PC-3 (cell line): Measurements from ENCODE around the gene MGAM2. TPM values are rescaled to one million over a fixed set of nuclear protein-coding genes. Genes with fewer than 3 reads are reported as not detected.

Source experiments
- ATAC-seq: fragments of 200-7000 bp; cut with Tn5 transposase; 2 replicates; pipeline ENCODE4 v1.9.1; 2020; ENCODE audit warnings: mild to moderate bottlenecking, moderate library complexity
- BruUV-seq: library from RNA; stranded (reverse); fragments of 400-500 nt; replicated peaks from 2 replicates; lab custom pipeline; 2021; lab: Mats Ljungman, UMichigan
- CTCF ChIA-PET: fragments of 300-600 bp; sonication (Branson Sonifier 250); formaldehyde crosslinking; loops from one replicate; lab custom pipeline; 2022; ENCODE audit warnings: antibody characterized with exemption; lab: Charles Lee
- POLR2A ChIA-PET: fragments of 300-600 bp; sonication (Branson Sonifier 250); formaldehyde crosslinking; loops from one replicate; lab custom pipeline; 2022; ENCODE audit warnings: antibody characterized with exemption; ENCODE audit not compliant: unreplicated experiment; lab: Charles Lee
- DNase-seq: peaks from one replicate; pipeline ENCODE4 v3.0.0-alpha.2; 2015
- H2AFZ ChIP-seq: fragments of 300-600 bp; sonication (generic); 2 replicates; pipeline ENCODE4 v1.6.0; 2016; ENCODE audit warnings: antibody characterized with exemption, low read length
- H3F3A ChIP-seq: fragments of 300-600 bp; sonication (generic); one replicate; pipeline ENCODE4 v1.6.0; 2017; ENCODE audit warnings: antibody characterized with exemption, low read length, control low read depth, mild to moderate bottlenecking; ENCODE audit not compliant: unreplicated experiment
- H3K27ac ChIP-seq: fragments of 300-600 bp; sonication (generic); 2 replicates; pipeline ENCODE4 v1.5.1; 2016; ENCODE audit warnings: mild to moderate bottlenecking, low read length
- H3K27me3 ChIP-seq: fragments of 300-600 bp; sonication (generic); 2 replicates; pipeline ENCODE4 v1.6.1; 2016; ENCODE audit warnings: low read length, mixed read lengths
- H3K36me3 ChIP-seq: fragments of 300-600 bp; sonication (generic); 2 replicates; pipeline ENCODE4 v1.6.1; 2016; ENCODE audit warnings: low read depth, mixed run types, low read length, mixed read lengths
- H3K4me1 ChIP-seq: fragments of 300-600 bp; sonication (generic); 2 replicates; pipeline ENCODE4 v1.5.1; 2016; ENCODE audit warnings: low read length; ENCODE audit not compliant: insufficient read depth
- H3K4me2 ChIP-seq: fragments of 300-600 bp; sonication (generic); 2 replicates; pipeline ENCODE4 v1.6.0; 2016; ENCODE audit warnings: low read length
- H3K4me3 ChIP-seq: fragments of 300-600 bp; sonication (generic); 2 replicates; pipeline ENCODE4 v1.5.1; 2016; ENCODE audit warnings: mild to moderate bottlenecking, low read length, mixed read lengths
- H3K79me2 ChIP-seq: fragments of 300-600 bp; sonication (generic); 2 replicates; pipeline ENCODE4 v1.6.1; 2017; ENCODE audit warnings: low read length, mixed read lengths
- H3K9ac ChIP-seq: fragments of 300-600 bp; sonication (generic); 2 replicates; pipeline ENCODE4 v1.6.0; 2016; ENCODE audit warnings: mild to moderate bottlenecking, low read length
- H3K9me2 ChIP-seq: fragments of 300-600 bp; sonication (generic); replicated peaks from 2 replicates; pipeline ENCODE4 v1.6.1; 2016; ENCODE audit warnings: mixed run types, low read length, mixed read lengths
- H3K9me3 ChIP-seq: fragments of 300-600 bp; sonication (generic); 2 replicates; pipeline ENCODE4 v1.6.1; 2016; ENCODE audit warnings: low read length, mixed read lengths
- H4K20me1 ChIP-seq: fragments of 300-600 bp; sonication (generic); 2 replicates; pipeline ENCODE4 v1.6.1; 2016; ENCODE audit warnings: low read length, mixed read lengths
- CTCF ChIP-seq: fragments of 300-600 bp; sonication (generic); conservative IDR thresholded peaks from 2 replicates; pipeline ENCODE4 v1.5.1; 2017; ENCODE audit warnings: antibody characterized with exemption, low read depth, mild to moderate bottlenecking, low read length
- EZH2 ChIP-seq: fragments of 300-600 bp; sonication (generic); IDR thresholded peaks from one replicate; pipeline ENCODE4 v1.6.1; 2017; ENCODE audit warnings: antibody characterized with exemption, mild to moderate bottlenecking, low read length; ENCODE audit not compliant: unreplicated experiment
- EZH2phosphoT487 ChIP-seq: fragments of 300-600 bp; sonication (generic); IDR thresholded peaks from 2 replicates; pipeline ENCODE4 v1.6.1; 2018; ENCODE audit warnings: mild to moderate bottlenecking, antibody characterized with exemption, low read length, borderline replicate concordance
- intact Hi-C: fragments of 100-400 bp; cut with micrococcal nuclease; formaldehyde crosslinking; loops from 2 replicates; pipeline ENCODE4 v1.9.0; 2023
- total RNA-seq: library from RNA; depleted of rRNA; stranded (reverse); fragments of >200 nt; gene quantifications from 2 replicates; pipeline ENCODE4 v1.2.3, GENCODE V29; 2014

Gene MGAM2
- total RNA-seq, 1 experiment from 2014 or later = not detected

GRCh38 chr7:142248166-142249160 is 136.9 kb downstream of the MGAM2 start:
- H4K20me1 ChIP-seq = no peaks in the 10 kb centered on the region
- H3K4me3 ChIP-seq = no peak overlapping the region
- ChIA-PET CTCF (interaction anchor here (0.6 kb wide), 1 partner anchor 15 kb away, joined by 3 read pairs; no protein-coding TSS in a partner anchor), POLR2A (no interaction called here)
- intact Hi-C loops = no loop called here
- H3K27me3 ChIP-seq = peaks cover 72% of the 10 kb centered on the region
- no peaks in the 10 kb centered on the region for H3F3A ChIP-seq
- H2AFZ ChIP-seq = no peak overlapping the region
- H3K36me3 ChIP-seq = no peaks in the 10 kb centered on the region
- no TSS peak for BruUV-seq
- H3K27ac ChIP-seq = no peak overlapping the region
- no peak for TF ChIP-seq CTCF
- TF ChIP-seq EZH2 = no peak
- TF ChIP-seq EZH2phosphoT487 = no peak
- H3K79me2 ChIP-seq = no peaks in the 10 kb centered on the region
- H3K9ac ChIP-seq = no peak overlapping the region
- no peak overlapping the region for H3K4me2 ChIP-seq
- H3K9me2 ChIP-seq = no peaks in the 10 kb centered on the region
- ATAC-seq (no peak), DNase-seq (no peak)
- H3K9me3 ChIP-seq = no peaks in the 10 kb centered on the region
- no peaks in the 10 kb centered on the region for H3K4me1 ChIP-seq

DNA sequence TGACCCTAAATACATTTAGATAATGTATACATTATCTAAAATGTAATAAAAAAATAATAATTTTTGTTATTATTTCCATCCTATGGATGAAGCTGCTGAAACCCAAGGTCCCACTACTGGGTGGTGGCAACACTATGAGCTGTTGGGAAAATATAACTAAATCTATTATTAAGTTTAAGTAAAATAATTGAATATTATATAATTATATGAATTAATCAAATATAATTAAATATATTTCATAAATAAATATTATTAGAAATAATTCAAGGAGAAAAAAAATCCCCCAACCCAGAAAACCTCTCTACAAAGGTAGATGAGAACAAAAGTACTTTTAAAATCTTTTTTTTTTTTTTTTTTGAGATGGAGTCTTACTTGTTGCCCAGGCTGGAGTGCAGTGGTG is 138.4 kb downstream of the MGAM2 start:
- Histone ChIP-seq H3K27ac (no peak overlapping the region), H3K9ac (no peak overlapping the region), H2AFZ (no peak overlapping the region), H3K4me1 (no peaks in the 10 kb centered on the region), H3K9me2 (no peaks in the 10 kb centered on the region), H4K20me1 (no peaks in the 10 kb centered on the region), H3K79me2 (no peaks in the 10 kb centered on the region), H3K36me3 (no peaks in the 10 kb centered on the region), H3K4me2 (no peak overlapping the region), H3K9me3 (no peaks in the 10 kb centered on the region), H3F3A (no peaks in the 10 kb centered on the region), H3K4me3 (no peak overlapping the region), H3K27me3 (peaks cover 70% of the 10 kb centered on the region)
- TF ChIP-seq EZH2phosphoT487 (no peak), CTCF (no peak), EZH2 (no peak)
- DNase-seq (no peak), ATAC-seq (no peak)
- intact Hi-C loops = no loop called here
- no TSS peak for BruUV-seq
- CTCF ChIA-PET = no interaction called here
- POLR2A ChIA-PET = no interaction called here

GRCh38 chr7:142250705-142251104 is 139.2 kb downstream of the MGAM2 start:
- ChIA-PET CTCF (no interaction called here), POLR2A (no interaction called here)
- Histone ChIP-seq H3K9me3 (no peaks in the 10 kb centered on the region), H4K20me1 (no peaks in the 10 kb centered on the region), H3K36me3 (no peaks in the 10 kb centered on the region), H3K9me2 (no peaks in the 10 kb centered on the region), H3K27me3 (peaks cover 70% of the 10 kb centered on the region), H3K27ac (no peak overlapping the region), H3K79me2 (no peaks in the 10 kb centered on the region), H3F3A (no peaks in the 10 kb centered on the region), H3K4me2 (no peak overlapping the region), H3K4me1 (no peaks in the 10 kb centered on the region), H3K4me3 (no peak overlapping the region), H3K9ac (no peak overlapping the region), H2AFZ (no peak overlapping the region)
- ATAC-seq (no peak), DNase-seq (no peak)
- BruUV-seq = no TSS peak
- TF ChIP-seq EZH2 (no peak), EZH2phosphoT487 (no peak), CTCF (no peak)
- intact Hi-C loops = no loop called here
